OCI-LY1 (cell line): ENCODE data around the gene SYCE1.

Source experiments
- CTCF ChIP-seq: fragments of 200-600 bp; sonication (generic), shearing (Covaris generic); IDR thresholded peaks from 2 replicates; pipeline ENCODE4 v1.5.1; 2017; ENCODE audit warnings: mild to moderate bottlenecking, antibody characterized with exemption, low read length, moderate library complexity, mixed read lengths
- EZH2 ChIP-seq: fragments of 200-600 bp; sonication (generic), shearing (Covaris generic); IDR thresholded peaks from 2 replicates; pipeline ENCODE4 v1.8.0; 2017; ENCODE audit warnings: borderline replicate concordance, mixed run types, mild to moderate bottlenecking, antibody characterized with exemption, low read length, moderate library complexity, mixed read lengths

GRCh38 chr10:133511907-133512528, 53.4 kb downstream of the SYCE1 start:
- TF ChIP-seq CTCF (no peak), EZH2 (no peak)
